ENCODE results near the gene ANKLE2.

ANKLE2 gene

DNA sequence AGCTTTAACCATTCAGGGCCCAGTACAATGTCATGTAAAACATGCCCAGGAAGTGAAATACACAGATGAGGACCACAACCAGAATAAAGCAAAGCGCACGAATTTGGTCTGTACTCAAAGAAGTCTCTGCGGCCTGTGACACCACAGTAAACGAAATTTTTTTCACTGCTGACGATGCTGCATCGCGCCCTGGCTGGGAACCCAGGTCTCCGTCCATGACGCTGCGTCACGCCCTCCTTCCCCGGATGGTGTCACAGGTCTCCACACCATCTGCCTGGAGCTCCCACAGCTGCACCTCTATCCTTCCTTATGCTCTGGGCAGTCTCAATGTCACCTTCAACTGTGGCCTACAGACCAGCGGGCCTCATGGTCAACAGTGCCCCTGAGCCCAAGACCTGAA lies 17.8 kb downstream of the ANKLE2 start:
- no peak for DNase-seq

DNA sequence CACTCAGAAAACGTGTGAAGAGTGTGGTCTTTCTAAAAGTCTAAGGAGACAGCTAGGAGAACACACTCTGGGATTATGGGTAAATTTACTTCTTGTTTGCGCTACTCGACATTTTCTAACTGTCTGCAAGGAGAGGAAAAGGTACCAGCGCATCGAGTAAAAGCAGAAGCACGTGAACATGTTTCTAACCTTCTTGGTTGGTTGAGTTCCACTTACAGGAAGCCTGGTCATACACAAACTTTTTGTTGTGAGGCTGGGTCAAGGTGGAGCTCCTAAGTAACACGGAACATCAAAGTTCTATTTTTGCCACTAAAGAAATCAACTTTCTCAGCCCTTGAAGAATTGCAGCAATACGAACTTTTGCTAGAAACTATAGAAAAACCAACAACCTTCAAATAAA lies 20.0 kb downstream of the ANKLE2 start:
- DNase-seq = no peak

DNA sequence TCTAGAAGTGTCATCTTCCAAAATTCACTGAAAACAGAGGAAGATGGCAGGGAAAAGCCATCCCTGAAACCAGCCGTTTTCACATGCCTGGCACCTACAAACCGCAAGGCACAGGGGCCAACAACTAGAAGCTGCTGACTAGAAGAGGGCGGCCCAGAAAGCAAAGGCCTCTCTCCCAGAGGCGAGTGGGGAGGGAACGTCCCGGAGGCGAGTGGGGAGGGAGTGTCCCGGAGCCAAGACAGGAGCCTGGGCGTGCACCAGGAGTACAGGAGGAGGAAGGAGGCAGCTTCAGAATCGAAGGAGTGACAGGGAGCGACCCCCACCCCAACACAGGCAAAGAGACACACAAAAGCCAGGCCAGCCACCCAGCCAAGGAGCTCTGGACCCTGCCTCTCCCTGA lies 21.0 kb downstream of the ANKLE2 start:
- DNase-seq = no peak

DNA sequence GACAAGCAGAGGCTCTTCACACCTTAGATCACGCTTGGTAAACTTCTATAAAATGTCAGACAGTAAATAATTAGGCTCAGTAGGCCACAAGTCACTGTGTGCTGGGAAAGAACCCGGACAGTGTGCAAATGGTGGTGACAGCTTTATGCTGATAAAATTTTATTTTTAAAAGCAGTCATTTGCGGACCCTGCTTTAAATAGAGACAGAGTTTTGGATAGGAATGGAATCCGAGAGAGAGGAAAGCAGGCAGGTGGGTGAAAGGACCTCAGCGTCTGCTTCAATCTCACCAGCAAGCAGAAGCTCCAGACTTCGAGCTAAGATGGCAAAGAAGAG lies 21.4 kb downstream of the ANKLE2 start:
- DNase-seq = no peak

DNA sequence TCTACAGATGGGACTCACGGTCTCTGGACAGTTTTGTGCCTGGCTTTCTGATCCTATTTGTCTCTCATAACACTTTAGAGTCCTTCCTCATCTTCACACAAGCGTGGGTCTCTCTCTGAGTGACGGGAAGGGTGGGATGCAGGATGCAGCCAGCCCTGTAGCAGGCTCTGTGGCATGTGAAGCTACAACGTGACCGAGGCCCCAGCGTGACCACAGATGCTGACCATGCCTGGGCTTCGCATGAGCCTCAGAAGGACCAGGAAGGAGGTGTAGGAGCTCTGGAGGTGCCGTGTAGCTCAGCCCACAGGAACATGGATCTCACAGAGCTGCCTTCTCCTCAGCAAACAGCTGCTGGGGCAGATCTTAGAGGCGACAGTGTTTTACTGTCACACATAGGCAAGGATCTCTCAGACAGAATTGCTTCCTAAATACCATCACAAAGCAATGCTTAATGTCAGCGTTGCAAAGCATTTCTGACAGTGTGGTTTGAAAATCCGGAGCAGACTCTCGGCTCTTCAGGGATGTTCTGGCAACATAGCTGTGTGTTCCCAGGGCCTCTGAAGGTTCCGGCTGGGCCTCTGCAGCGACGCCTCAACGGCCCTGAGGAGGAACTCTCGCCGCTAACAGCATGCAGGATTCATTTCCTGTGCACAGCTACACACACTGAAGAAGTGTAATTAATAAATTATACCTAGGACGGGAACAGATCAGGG lies 21.9 kb downstream of the ANKLE2 start:
- DNase-seq = no peak

DNA sequence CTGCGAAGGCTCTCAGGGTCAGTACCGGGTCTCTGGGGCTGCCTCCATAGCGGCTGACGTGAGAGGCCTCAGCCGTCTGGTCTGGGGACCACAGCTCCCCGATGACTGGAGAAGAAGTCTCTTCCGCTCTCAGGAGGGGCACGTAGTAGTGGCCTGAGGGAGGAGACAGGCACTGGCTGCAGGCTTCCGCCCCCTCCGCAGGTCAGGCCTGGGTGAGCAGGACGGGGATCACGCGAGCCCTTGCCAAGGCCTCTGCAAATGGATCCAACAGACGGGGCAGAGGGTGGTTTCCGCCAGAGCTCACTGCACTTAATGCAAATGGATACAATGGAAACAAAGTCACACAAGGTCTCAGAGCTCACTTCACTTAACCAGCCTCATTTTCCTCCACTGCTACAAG lies 24.7 kb downstream of the ANKLE2 start:
- no peak for DNase-seq

DNA sequence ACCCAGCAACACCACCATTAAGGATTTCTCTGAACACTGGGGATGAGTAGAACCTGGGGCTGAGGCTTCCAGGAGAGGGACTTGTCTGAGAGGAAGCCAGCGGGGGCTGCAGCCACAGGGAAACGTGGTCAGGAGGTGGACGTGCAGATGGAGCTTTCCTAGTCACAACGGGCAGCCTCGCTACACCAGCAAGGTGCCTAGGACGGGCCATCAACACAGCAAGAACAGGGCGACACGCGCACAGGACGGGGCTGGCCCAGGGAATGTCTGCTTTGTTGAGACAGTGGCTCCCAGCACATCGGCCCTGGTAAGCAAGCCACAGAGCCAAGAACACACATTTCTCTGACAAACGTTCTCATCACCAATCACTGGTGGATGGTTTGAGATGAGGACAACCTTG lies 25.3 kb downstream of the ANKLE2 start:
- DNase-seq = no peak

DNA sequence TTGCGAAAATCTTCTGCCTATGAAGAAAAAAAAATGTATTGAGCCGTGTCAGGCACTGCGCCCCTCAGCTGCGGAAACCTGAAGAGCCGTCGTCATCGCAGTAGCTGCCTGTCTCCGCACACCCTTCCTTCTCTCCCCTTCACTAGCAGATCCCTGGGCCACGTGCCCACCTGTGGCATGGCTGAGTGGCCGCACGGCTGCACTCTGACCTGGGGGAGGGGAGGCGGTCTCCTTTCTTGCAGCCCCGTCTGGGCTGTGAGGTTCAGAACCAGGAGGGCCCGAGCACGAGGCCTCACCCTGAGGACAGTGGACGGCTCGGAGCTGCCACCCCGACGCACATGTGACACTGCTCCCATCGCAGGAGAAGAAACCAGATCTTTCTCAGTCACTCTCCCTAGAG lies 26.1 kb downstream of the ANKLE2 start:
- no peak for DNase-seq

DNA sequence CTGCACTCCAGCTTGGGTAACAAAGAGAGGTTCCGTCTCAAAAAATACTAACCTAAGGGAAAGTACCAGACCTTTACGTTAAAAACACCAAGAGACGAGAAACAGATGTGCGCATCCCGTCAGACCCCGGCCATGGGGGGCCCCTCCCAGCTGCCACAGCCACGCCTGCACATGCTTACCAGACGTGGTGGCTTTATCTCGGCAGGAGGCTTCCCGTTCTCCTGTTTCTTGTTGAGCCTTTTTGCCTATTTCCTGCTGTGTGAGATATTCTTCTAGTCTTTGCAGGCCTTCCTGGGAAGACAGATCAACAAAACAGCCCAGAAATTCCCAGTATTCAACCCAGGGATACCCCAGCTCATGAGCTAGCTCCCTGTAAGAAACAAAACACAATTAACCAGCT lies 27.4 kb downstream of the ANKLE2 start:
- DNase-seq = no peak

DNA sequence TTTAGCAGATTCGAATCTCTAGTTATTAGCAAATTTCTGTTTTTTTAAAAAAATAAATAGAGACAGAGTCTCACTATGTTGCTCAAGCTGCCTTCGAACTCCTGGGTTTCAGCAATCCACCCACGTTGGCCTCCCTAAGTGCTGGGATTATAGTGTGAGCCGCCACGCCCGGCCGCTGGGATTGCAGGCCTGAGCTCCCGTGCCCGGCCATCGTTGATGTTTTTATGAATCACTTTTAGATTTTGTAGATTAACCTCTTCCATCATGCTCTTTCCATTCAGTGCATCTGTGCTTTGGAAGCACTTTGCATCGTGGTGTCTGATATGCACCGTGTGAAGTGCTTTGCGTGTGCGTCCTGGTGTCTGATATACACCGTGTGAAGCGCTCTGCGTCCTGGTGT lies 30.1 kb downstream of the ANKLE2 start:
- no peak for DNase-seq

DNA sequence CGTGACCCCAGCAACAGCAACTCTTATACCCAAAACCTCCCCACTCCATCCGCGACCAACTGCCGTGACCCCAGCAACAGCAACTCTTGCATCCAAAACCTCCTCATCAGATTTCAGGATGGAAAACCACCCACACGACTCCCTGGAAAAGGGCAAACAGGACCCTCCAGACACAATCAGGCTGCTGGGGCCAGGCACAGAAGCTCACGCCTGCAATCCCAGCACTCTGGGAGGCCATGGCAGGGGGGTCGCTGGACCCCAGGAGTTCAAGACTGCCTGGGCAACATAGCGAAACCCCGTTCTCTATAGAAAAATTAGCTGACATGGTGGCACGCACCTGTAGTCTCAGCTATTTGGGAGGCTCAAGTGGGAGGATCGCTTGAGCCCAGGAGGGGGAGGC lies 31.3 kb downstream of the ANKLE2 start:
- DNase-seq = no peak

DNA sequence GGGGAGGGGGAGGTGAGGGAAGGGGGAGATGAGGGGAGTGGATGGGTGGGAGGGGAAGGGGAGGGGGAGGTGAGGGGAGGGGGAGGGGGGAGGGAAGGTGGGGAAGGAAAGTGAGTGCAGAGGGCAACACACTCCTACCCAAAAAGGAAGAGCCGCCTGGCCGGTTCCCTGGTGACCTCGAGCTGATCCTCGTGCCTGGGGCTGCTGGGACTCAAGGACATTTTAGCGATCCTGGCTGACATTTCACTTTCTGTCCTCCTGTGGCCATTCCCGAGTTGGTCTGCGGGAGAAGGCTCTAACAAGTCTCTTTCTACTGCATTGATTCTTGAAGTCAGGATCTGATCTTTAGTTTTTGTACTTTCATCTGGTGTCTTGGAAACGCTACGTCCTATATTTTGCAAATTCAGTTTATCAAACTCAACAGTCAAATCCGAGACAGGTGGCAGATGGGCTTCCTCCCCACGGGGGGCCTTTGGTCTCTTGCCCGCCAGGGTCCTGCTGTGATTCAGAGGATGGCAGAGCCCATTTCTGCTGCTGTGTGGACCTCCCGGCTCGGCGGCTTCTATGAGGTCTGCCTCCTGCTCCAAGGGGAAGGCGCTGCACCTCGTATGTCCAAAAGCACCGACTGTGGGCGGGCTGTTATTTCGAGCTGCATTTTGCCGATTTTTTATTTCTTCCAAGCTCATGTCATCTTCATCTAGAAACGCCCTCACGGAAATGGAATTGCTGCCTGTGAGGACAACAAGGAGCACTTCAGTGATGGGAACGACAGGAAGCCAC lies 31.9 kb downstream of the ANKLE2 start:
- no peak for DNase-seq

DNA sequence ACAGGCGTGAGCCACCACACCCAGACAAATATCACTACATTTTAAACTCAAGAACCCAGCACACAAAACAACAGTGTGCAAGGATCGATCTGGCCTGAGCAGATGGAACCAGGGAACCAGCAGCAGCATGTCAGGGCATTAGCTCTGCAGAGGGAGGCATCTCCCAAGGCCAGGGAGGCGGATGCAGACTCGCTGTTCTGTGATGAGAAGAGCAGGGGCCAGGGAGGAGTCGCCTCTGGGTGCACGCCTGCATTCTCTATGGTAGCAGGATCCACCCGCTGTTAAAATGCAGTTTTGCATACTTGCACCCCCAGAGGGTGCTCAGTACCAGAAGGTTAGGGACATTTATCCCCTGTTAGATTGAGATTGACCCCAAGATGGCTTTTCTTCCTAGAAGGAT lies 33.1 kb downstream of the ANKLE2 start:
- no peak for DNase-seq

DNA sequence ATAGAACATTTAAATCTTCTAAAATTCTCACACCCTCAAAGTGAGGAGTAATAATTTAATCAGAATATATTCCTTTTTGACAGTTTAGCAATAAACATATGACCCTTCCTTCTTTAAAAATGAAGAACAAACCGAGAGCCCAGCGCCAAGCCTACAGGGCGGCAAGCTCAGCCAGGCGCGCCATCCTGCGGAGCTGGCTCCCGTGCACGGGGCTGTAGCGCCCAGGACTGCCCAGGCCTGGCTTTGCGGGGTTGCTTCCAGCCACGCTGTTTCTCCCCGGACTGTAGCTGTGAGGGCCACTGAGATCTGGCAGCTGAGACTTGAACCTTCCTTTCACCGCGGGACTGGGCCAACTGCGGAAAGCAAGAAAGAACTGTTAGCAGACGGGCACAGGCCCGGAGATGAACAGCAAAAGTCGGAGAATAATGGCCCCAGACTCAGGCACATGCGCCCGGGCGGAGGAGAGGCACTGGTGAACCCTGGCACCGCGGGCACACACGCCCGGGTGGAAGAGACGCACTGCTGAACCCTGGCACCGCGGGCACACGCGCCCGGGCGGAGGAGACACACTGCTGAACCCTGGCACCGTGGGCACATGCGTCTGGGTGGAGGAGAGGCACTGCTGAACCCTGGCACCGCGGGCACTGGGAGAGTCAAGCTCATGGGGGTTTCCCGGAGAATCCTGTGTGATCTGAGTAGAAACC lies 34.4 kb downstream of the ANKLE2 start:
- DNase-seq = no peak

DNA sequence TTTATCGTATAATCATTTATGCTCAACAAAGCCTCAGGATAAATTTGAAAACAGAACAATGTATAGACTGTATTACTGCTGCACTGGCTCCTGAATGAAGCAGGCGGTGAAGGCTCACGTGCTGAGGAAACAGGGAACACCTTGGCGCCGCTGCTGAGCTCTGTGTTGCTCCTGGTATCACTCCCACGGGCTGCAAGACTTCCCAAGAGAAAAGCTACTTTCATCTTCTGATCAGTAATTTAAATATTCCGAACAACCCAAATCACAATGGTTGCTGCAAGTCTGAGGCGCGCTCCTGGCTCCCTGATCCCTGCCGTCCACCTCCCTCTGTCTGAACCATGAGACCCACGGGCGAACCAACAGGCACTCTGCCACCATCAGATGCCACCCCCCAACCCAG lies 35.2 kb downstream of the ANKLE2 start:
- DNase-seq = no peak

DNA sequence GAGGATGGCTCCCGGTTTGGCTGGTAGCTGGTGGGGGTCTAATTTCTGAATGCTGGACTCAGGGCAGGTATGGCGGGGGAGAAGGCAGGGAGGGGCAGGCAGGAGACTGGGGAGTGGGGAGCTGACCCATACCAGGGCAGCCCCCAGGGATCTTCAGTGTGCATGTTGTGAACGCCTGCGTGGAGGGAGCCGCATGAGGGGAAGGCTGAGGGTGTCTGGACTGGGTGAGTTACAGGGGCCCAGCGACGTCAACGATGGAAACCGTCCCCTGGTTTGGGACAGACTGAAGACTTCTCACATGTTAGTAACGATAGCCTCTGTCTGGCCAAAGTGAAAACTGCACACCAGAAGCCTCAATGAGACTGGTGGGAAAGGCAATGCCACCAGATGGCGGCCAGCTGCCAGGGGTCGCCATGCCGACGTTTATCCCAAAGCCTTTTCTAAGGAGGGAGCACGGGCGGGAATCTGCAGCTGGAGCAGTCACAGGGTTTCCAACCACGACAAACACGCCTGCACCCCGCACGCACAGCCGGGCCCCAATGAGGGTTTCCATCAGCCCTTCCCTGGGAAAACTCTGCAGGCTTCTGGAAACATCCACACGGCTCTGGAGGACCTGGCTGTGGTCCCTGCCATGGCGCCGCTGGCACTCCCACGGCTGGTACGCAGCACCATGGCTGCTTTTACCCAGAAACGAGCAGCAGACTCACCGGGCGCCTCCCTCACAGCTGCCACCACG lies 37.0 kb downstream of the ANKLE2 start:
- DNase-seq = no peak

DNA sequence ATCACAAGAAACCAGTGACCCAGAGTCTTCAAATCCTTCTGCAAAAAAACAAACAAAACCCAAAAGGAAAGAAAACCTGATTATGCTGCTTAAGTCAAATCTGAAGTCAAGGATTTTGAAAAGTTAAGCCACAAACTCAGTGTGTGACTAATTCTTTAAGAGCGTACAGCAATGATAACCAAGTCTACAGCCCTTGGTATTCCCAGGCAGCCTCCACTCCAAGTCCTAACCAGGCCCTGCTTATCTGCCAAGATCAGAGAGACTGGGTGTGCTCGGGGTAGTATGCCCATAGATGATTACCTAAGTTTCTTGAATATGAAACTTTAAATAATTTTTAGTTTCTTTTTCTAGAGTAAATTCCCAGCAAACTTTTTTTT lies 37.9 kb downstream of the ANKLE2 start:
- DNase-seq = no peak

DNA sequence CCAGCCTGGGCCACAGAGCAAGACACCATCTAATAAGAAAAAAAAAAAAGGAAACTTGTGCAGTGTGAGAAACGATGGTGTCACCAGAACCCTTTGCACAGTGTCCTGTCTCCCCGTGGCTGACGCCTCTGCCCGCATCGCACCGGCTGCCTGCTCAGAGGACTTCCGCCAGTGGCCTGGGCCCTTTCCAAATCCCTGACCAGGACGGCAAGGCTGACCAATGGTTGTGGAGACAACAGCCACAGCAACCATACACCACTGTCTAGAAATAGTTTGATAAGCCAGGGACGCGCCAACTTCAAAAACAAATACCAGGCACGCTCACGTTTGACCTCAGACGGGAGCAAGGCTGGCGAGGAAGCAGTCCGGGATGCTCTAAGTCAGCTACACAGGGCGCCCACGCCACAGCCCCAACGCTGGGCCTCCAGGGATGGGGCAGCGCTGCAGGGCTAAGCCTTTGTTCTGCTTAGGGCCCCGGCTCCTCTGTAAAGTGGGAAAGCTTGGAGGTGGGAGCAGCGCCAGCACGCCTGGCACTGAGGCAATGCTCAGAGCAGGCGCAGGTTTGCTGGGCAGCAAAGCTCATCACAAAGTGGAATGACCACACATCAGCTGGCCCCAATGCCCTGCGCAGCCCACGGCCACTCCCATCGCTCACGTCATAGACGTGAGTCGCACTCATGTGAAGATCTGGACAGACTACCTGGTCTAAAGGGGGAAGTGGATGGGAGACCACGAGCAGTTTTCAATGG lies 38.4 kb downstream of the ANKLE2 start:
- DNase-seq = no peak

DNA sequence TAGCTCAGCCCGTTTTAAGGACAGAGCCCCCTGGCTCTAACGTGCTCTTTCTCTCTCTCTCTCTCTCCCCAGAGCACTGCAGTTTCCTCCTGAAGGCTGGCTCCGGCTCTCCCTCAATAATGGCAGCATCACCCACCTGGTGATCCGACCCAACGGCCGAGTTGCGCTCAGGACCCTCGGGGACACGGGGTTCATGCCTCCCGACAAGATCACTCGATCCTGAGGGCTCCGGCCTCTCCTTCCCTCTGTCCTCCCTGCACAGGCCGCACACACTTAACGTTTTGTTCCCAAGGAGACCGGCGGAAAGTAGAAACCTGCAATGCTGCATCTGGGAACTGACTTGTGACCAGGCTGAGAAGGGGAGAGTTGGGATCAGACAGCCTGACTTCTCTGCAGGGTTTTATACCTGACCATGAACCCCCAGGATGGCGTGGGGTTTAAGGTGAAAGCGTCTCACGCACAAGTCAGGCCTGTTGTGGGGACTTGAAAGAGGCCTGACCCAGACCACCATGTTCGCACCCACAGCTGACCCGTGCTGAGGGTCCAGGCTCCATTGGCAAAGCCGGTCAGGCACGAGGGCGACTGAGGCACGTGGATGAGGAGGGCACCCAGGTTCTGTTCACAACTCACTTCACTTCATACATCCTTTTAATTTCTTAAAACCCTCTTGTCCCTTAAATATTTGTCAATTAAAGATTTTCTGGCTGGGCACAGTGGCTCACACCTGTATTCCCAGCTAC lies 40.9 kb downstream of the ANKLE2 start:
- DNase-seq = no peak

DNA sequence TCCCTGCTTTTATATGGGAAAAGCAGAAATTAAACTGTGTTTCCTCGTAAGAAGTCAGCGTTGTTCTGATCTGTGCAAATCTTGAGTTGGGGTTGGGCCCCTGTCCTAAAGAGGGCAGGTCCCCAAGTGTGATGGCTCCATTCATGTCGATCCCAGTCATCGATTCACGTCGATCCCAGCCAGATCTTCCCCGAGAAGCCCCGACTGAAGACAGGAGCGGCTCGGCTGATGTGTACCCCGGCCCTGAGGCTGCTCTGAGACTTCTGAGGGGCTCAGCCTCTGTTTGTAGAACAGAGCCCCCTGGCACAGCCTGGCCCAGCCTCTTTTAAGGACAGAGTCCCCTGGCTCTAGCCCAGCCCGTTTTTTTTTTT lies 41.7 kb downstream of the ANKLE2 start:
- DNase-seq = no peak

DNA sequence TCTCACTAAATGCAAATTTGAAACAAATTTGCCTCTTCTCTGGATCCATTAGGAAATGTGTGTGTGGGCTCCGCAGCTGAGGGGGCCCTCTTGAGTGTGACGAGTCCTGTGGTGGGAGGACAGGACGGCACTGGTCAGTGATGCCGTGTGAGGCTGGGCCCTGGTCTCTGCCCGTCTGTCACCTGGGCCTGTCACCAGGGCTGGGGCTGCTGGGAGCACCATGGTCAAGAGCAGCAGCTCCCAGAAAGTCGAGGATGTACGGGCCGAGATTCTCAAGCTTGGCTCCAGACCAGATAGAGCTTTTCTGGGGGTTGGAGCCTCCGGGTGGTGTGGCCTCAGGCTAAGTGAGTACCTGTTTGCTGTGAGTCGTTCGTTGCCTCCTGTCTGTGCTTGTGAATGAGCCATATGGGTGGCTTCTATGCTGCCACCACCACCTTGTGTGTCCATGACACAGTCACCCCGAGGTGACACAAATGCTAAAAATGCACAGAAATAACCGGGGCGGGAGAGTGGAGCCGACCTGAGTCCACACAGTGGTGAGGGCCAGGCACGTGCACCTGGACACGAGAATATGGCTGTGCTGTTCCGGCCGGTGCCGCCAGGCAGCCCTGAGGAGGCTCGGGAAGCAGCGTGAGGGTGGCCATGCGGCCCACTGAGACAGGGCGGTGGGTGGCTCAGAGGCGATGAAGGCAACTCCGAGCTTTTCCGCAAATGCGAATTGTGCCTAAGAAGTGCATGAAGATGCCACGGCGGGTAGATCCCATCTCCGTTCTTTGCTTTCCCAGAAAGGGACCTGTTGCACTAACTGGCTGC lies 42.3 kb downstream of the ANKLE2 start:
- DNase-seq = no peak
